B cell (primary cell): Measurements from ENCODE around the gene CENPB. TPM values are rescaled to one million over a fixed set of nuclear protein-coding genes. Genes with fewer than 3 reads are reported as not detected.
A peak's percentile ranks its signal among the peaks of the same experiment; 100 is the strongest.

Source experiments
- ATAC-seq: fragments of 200-7000 bp; cut with Tn5 transposase; one replicate; pipeline ENCODE4 v1.10.0; 2021; ENCODE audit warnings: low read depth, mild to moderate bottlenecking, moderate number of reproducible peaks, moderate library complexity
- CTCF ChIA-PET: fragments of 350-600 bp; sonication (Branson Sonifier 250); formaldehyde crosslinking; loops from one replicate; lab custom pipeline; 2021; ENCODE audit warnings: antibody characterized with exemption, inconsistent platforms; lab: Charles Lee
- POLR2A ChIA-PET: fragments of 350-600 bp; sonication (Branson Sonifier 250); formaldehyde crosslinking; loops from one replicate; lab custom pipeline; 2021; ENCODE audit warnings: antibody characterized with exemption; lab: Charles Lee
- DNase-seq: peaks from one replicate; pipeline ENCODE4 v3.0.0; 2013
- H2AFZ ChIP-seq: 2 replicates; pipeline ENCODE4 v1.6.1; 2012; ENCODE audit warnings: mild to moderate bottlenecking, low read depth, low read length; ENCODE audit not compliant: insufficient read depth, poor library complexity, severe bottlenecking
- H3K27ac ChIP-seq, 2 donors: 1 replicate in 1 of 2; 2 replicates in 1 of 2; pipeline ENCODE4 v1.5.1; 2012 to 2013; ENCODE audit warnings: low read length in 2 of 2, mild to moderate bottlenecking in 2 of 2, moderate library complexity in 1 of 2
- H3K27me3 ChIP-seq, 4 experiments: fragments of 200-600 bp in 1 of 4; sonication (generic) in 1 of 4; replicated peaks in 1 of 4; 1 replicate in 2 of 4; 2 replicates in 2 of 4; pipeline versions ENCODE4 v1.6.1 to v1.7.0; 2013 to 2016; ENCODE audit warnings: low read length in 3 of 4, mild to moderate bottlenecking in 2 of 4, mixed read lengths in 1 of 4, moderate library complexity in 1 of 4; ENCODE audit not compliant: insufficient read depth in 4 of 4, control insufficient read depth in 3 of 4; ENCODE audit errors: control extremely low read depth in 1 of 4
- H3K36me3 ChIP-seq, 2 experiments: replicated peaks in 1 of 2; 1 replicate in 1 of 2; 2 replicates in 1 of 2; pipeline versions ENCODE4 v1.6.1 to v1.7.1; 2013; ENCODE audit warnings: low read length in 1 of 2; ENCODE audit not compliant: insufficient read depth in 2 of 2, control insufficient read depth in 1 of 2; ENCODE audit errors: control extremely low read depth in 1 of 2, extremely low read depth in 1 of 2
- H3K4me1 ChIP-seq, 2 donors: fragments of 200-600 bp in 1 of 2; sonication (generic) in 1 of 2; 1 replicate in 1 of 2; 2 replicates in 1 of 2; pipeline versions ENCODE4 v1.5.1 to v1.6.1; 2013 to 2017; ENCODE audit warnings: low read length in 2 of 2; ENCODE audit not compliant: control insufficient read depth in 2 of 2, insufficient read depth in 2 of 2
- H3K4me2 ChIP-seq: replicated peaks from 2 replicates; pipeline ENCODE3; 2012; ENCODE audit warnings: mild to moderate bottlenecking, low read depth, low read length; ENCODE audit not compliant: poor library complexity, severe bottlenecking
- H3K4me3 ChIP-seq, 5 experiments: fragments of 200-600 bp in 1 of 5; sonication (generic) in 1 of 5; 1 replicate in 3 of 5; 2 replicates in 2 of 5; pipeline versions ENCODE4 v1.5.1 to v1.7.0; 2011 to 2016; ENCODE audit warnings: low read length in 4 of 5, mild to moderate bottlenecking in 4 of 5, low read depth in 2 of 5, control low read depth in 1 of 5, moderate library complexity in 1 of 5; ENCODE audit not compliant: insufficient read depth in 1 of 5; ENCODE audit errors: control extremely low read depth in 1 of 5, extremely low read depth in 1 of 5
- H3K79me2 ChIP-seq: fragments of 200-600 bp; sonication (generic); one replicate; pipeline ENCODE4 v1.6.0; 2016; ENCODE audit warnings: low read length; ENCODE audit not compliant: control insufficient read depth, insufficient read depth
- H3K9ac ChIP-seq: fragments of 200-600 bp; sonication (generic); 2 replicates; pipeline ENCODE4 v1.6.1; 2017; ENCODE audit warnings: mild to moderate bottlenecking, low read length, moderate library complexity
- H3K9me3 ChIP-seq, 3 donors: one replicate each; pipeline versions ENCODE4 v1.6.1 to v1.7.1; 2013; ENCODE audit warnings: low read length in 2 of 3; ENCODE audit not compliant: control insufficient read depth in 2 of 3, insufficient read depth in 1 of 3; ENCODE audit errors: control extremely low read depth in 1 of 3
- H4K20me1 ChIP-seq: 2 replicates; pipeline ENCODE4 v1.6.0; 2012; ENCODE audit warnings: mild to moderate bottlenecking, low read length; ENCODE audit not compliant: insufficient read depth, control insufficient read depth, poor library complexity, severe bottlenecking
- H3K27ac Mint-ChIP-seq: one replicate; pipeline ENCODE4 v1.8.0; 2021; ENCODE audit warnings: mixed read lengths
- H3K27me3 Mint-ChIP-seq: one replicate; pipeline ENCODE4 v1.8.0; 2021; ENCODE audit warnings: mixed read lengths
- H3K4me1 Mint-ChIP-seq: one replicate; pipeline ENCODE4 v1.8.0; 2021; ENCODE audit warnings: mixed read lengths
- H3K4me3 Mint-ChIP-seq: one replicate; pipeline ENCODE4 v1.8.0; 2021; ENCODE audit warnings: mixed read lengths
- H3K9me3 Mint-ChIP-seq: one replicate; pipeline ENCODE4 v1.8.0; 2022; ENCODE audit warnings: mixed read lengths; ENCODE audit not compliant: insufficient read depth
- CTCF ChIP-seq: fragments of 200-600 bp; IDR thresholded peaks from one replicate; pipeline ENCODE4 v1.8.0; 2022; ENCODE audit warnings: antibody characterized with exemption, mild to moderate bottlenecking
- EZH2 ChIP-seq: IDR thresholded peaks from 2 replicates; pipeline ENCODE4 v1.6.1; 2012; ENCODE audit warnings: borderline replicate concordance, low read depth, mild to moderate bottlenecking, moderate library complexity, low read length; ENCODE audit not compliant: insufficient read depth, poor library complexity, severe bottlenecking
- WGBS: methylation state at CpG from one replicate; pipeline ENCODE4 v1.1.5; 2013; ENCODE audit warnings: missing lambda C conversion rate; ENCODE audit not compliant: insufficient coverage; 5-methylcytosine and 5-hydroxymethylcytosine counted together
- intact Hi-C: fragments of 100-400 bp; cut with micrococcal nuclease; formaldehyde crosslinking; loops from one replicate; pipeline ENCODE4 v1.10.0; 2022
- polyA plus RNA-seq: library from polyadenylated mRNA; depleted of rRNA; stranded (reverse); fragments of >200 nt; gene quantifications from 2 replicates; pipeline ENCODE4 v1.2.3, GENCODE V29; 2012
- total RNA-seq, 2 donors: library from RNA; stranded (reverse); fragments of 120-200 nt in 1 of 2; gene quantifications; 1 replicate in 1 of 2; 2 replicates in 1 of 2; pipeline versions ENCODE4 v1.2.3 to v1.2.4, GENCODE V29; 2013 to 2022

CENPB gene
- total and polyA plus RNA-seq, 2 donors (not counting 1 experiment from before 2014, with no cell fraction given) = 13.3 to 46.4 TPM

DNA sequence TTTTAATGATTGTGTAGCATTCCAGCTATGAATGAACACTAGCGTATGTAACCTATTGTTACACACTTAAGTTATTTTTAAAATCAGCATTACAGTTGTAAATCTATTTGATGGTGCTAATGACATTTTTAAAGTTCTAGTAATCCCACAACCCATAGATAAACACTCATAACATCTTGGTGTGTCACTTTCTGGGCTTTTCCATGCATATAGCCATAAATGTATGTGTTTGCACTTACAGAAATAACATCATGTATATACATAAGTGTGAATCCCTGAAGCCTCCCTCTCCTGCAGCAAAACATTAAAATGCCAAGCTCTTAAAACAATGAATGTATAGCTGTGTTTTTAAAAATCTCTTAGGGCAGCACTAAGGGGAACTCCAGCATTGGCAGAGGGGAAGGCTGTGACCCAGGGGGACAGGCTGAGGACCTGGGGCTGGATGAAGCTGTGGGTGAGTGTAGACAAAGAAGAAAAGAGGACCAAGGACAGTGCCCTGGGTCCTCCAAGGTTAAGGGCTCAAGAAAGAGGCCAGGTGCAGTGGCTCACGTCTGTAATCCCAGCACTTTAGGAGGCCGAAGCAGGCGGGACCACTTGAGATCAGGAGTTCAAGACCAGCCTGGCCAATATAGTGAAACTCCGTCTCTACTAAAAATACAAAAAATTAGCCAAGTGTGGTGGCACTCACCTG lies 929 bp upstream of the CENPB start:
- H3K27ac Mint-ChIP-seq = peak overlapping the region; percentile 60
- 98% methylated on average over 4 of the region's 5 CpGs for WGBS
- H3K4me3 ChIP-seq = peak overlapping the region; percentile 32 to 62 (median 52)
- H3K4me1 Mint-ChIP-seq = peaks cover 29% of the 10 kb centered on the region
- intact Hi-C loops = loop anchor here (1.0 to 2.0 kb wide), 5 partner anchors 8 to 297 kb away; partner anchors contain the start of genes MAVS and PANK2
- H3K27me3 Mint-ChIP-seq = no peaks in the 10 kb centered on the region
- ChIA-PET CTCF (interaction anchor here (0.5 to 6.4 kb wide), 11 partner anchors 9 to 297 kb away, joined by 3 to 84 read pairs (median 5); partner anchors contain the start of genes ADISSP, AP5S1, CDC25B and MAVS), POLR2A (interaction anchor here (0.7 to 3.2 kb wide), 4 partner anchors 8 to 658 kb away, joined by 5 to 17 read pairs (median 9); partner anchors contain the start of genes ADISSP, AP5S1 and CDC25B)
- no peak overlapping the region for H3K27ac ChIP-seq
- H3K4me2 ChIP-seq = peak overlapping the region; percentile 72
- peaks cover 23% of the 10 kb centered on the region for H4K20me1 ChIP-seq
- peak overlapping the region; percentile 50 for H3K9ac ChIP-seq
- peaks cover 8 to 18% of the 10 kb centered on the region in 2 donors for H3K4me1 ChIP-seq
- peaks cover 0 to 3% (median 0%) of the 10 kb centered on the region in 3 donors for H3K9me3 ChIP-seq
- peak overlapping the region; percentile 74 for H3K4me3 Mint-ChIP-seq
- peaks cover 0 to 2% of the 10 kb centered on the region in 2 experiments for H3K36me3 ChIP-seq
- no peaks in the 10 kb centered on the region for H3K27me3 ChIP-seq
- H3K79me2 ChIP-seq = no peaks in the 10 kb centered on the region
- H2AFZ ChIP-seq = peak overlapping the region; percentile 48
- DNase-seq (no peak), ATAC-seq (no peak)
- H3K9me3 Mint-ChIP-seq = no peaks in the 10 kb centered on the region
- no peak for TF ChIP-seq EZH2
- no peak for TF ChIP-seq CTCF
